GM21360 (cell line): Measurements from ENCODE around the gene LRRC63.
"Not testable (repeated sequence)": the region's sequence is repeated elsewhere in the genome, so short reads cannot be mapped to it uniquely, and the experiment has no call there.

Experiments
- ATAC-seq: cut with Tn5 transposase; IDR thresholded peaks from one replicate; pipeline ENCODE4 v1.9.1; 2021; ENCODE audit warnings: mild to moderate bottlenecking, moderate library complexity; ENCODE audit not compliant: unreplicated experiment

LRRC63 gene

GRCh38 chr13:46181377-46181839 lies 30.3 kb upstream of the LRRC63 start:
- no peak for ATAC-seq

DNA sequence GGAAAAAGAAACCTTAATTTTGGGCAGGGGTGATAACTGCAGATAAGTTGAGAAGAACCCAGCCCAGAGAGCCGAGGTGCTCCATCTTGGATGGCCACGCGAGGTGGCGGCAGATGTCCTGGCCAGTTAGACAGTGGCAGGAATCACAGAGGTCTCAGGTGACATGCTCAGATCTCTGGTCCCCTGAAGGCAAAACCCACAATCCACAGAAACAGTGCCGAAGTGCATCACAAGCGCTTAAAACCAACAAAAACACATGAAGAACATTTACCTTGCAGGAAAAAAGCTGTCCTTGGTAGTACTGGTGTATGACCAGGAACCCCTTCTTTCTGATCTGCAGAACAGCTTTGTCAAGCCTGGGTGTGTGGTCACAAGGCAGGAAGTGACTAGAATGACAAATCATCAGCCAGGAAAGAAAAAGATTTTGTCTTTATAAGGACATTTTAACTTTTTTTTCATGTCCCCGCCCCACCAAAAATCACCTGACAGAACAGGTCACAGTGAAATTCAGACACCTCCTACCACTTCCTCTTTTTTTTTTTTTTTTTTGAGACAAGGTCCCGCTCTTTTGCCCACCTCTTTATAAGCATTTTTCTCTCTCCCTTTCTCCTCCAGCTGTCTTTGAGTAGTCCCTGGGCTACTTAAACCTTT lies 29.8 kb upstream of the LRRC63 start, which contains the start of gene LCP1:
LCP1 (minus strand) TSS at position 338 of the 651 bp plus-strand sequence. CDS start 22,515 bp downstream, outside the sequence.
- ATAC-seq = peak; percentile 60

- ATAC-seq = peak; percentile 17
Observed at GRCh38 chr13:46182491-46182877, 29.2 kb upstream of the LRRC63 start.

DNA sequence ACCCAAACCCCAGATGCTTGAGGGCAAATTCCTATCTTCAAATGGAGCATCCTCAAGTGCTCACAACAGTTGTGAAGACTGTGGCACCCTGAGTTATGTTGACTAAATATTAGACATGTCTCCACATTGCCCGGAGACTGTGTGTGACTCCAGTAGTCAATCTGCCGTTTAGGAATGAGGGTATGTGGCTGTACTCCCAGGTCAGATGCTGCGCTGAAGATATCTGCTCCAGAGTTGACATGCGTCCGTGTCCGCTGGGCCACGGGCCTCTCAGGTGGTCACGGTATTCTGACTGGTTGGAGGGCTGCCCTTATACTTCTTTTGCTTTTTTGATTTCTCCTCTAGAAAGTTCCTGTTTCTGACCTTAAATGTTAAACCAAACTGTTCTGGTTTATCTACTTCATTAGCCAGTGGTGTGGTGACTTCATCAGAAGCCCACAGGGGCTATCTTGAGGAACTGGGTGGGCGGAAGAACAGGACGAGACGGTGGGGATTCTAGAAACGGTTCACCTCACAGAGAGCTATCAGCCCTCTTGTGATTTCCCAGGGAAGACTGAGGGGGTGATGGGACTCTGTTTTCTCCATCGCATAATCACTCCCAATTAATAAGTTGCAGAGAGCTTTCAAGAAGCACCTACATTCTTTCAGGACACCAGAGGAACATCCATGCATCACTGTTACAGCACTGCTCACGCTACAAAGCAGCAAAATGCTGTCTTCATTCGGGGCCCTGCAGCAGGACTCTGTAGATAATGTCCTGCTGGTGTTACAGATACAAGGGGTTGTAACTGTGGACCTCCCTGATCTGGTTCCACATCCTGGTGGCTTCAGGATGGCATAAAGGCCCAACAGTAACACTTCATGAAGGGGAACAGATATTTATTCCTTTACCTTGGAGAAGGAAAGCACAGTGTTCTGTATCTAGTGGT lies 28.4 kb upstream of the LRRC63 start:
- no peak for ATAC-seq

DNA sequence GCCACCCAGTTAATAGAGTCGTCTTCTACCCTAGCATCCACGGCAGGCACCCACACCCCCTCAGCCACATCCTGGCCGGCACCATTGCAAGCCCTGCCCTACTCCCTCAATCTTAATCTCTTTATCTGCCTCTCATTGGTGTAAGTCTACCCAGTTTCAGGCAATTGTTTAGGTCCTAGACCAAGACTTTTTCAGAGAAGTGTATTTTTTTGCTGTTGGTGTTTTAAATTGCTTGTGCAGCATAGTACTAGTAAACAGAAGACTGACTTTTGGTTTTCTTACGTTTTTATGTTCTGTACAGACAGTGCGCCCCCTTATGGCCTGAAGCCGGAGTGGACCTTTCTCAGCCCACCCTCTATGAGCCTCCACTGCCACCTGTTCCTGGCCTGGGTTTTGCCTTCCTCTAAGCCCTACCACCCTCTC lies 27.4 kb upstream of the LRRC63 start:
- ATAC-seq = peak; percentile 27

DNA sequence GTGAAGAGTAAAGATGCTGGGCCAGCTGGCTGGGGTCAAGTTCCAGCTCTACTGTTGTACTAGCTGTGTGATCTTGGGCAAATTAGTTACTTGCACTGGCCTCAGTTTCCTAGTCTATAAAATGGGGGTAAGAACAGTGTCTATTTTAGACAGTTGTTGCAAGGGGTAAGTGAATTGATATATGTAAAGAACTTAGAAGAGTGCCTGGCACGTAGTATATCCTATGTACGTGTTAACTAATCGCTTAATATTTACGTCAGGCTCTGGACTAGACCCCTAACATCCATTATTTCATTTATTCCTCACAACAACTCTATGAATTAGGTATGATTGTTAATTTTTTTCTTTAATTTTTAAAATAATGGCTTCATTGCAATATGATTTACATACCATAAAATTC lies 26.1 kb upstream of the LRRC63 start:
- no peak for ATAC-seq

GRCh38 chr13:46192412-46192811 lies 19.3 kb upstream of the LRRC63 start:
- no peak for ATAC-seq

DNA sequence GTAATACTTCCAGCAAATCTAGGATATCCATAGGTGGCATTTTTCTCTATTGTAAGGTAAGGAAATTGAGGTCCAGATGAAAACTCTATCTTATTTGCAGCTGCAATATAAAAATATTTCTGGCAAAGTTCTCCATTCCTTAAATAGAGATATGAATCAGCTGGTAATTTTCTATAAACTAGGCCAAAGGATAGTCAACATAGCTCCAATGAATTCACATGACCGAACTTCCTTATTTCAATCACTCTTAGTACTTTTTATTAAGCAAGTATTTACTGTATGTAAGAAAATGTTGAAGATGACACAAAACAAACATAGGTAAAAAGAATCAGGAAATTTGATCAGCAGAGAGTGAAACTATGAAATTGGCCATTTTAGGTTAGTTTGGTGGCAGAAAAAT lies 16.7 kb upstream of the LRRC63 start:
- ATAC-seq = no peak

GRCh38 chr13:46197299-46198048 lies 14.3 kb upstream of the LRRC63 start:
- no peak for ATAC-seq

DNA sequence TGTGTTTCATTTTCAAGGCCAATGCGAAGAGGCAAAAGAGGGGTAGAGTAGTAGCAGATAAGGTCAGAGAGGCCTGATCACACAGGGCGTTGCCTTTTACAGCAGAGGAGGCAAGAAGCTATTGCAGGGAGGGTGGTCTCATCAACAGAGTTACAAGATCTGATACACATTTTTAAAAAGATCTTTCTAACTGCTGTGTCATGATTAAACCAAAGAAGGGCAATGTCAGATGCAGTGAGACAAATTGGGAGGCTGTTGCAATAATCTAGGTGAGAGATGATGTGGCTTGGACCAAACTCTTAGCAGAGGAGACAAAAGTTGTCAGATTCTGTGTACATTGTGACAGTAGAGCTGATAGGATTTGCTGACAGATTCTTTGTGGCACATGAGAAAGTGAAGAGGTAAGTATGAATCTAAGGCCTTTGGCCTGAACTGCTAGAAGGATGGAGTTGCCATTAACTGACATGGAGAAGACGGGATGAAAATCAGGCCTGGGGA lies 13.0 kb upstream of the LRRC63 start:
- ATAC-seq = no peak

GRCh38 chr13:46202188-46202795 lies 9.4 kb upstream of the LRRC63 start:
- no peak for ATAC-seq

DNA sequence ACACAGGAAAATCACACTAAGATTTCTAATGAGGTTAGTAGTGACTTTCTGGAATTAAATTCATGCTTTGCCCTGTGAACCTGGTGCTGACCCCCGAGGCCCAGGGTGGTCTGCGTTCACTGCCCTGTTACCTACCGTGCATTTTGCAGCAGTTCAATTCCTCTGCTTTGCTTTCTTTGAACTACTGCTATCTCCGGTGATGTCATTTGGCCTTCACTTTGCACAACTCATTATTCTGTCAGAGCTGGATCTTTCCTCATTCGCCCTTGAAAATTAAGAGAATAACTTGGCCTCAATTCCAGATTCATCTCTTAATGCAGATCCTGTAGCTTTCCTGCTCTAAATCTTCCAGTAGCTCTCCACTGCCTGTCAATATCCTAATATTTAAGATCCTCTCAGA lies 8.8 kb upstream of the LRRC63 start:
- ATAC-seq = no peak

DNA sequence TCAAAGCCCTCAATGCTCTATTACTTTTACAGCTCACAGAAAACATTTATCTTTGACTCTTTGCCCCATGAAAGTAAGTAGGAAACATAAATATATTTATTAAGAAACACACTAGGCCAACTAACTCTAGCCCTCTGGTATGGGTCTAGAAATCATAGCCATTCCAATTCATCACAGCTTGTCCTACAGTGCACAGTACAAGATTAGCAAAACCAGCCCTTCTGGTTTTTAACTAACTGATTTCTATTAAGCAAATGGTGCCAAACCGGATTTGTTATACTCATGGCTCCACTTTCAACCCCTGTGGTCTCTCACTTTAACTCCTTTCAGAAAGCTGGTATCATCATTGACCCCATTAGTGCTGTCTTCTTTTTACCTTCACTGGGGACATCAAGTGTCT lies 5.6 kb upstream of the LRRC63 start:
- no peak for ATAC-seq

GRCh38 chr13:46207828-46208227 lies 3.9 kb upstream of the LRRC63 start:
- no peak for ATAC-seq

DNA sequence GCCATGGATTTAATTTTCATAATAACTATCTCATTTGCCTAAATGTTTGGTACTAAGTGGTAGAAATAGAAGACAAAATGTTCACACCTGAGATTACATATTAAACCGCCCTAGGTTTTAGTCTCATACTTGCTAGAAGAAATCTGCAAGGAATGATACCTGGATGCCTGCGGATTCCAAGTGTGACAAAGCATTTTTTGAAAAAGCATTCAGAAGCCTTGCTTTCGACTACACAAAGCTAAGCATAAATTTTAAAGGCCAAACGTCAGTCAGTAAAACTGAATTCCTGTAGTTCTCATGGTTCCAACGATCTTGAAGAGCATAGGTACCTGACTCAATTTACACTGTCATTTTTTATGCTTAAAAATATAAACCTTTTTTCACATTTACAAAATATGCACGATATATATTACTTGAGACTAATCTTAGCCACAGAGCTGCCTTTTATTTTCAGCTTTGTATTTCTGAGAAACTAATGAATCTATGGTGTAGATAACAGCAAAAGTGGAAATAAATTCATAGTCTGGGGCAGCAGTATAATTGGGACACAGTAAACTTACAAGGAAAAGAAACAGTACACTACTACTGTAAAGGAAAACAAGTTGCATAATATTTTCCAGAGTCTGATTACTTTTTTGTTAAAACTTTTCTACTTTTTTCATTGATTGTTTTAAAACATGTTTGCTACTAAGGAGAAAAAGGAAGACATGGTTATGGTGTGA lies 1.2 kb upstream of the LRRC63 start:
- no peak for ATAC-seq

GRCh38 chr13:46211116-46211482 lies 629 bp upstream of the LRRC63 start:
- no peak for ATAC-seq

GRCh38 chr13:46213242-46213641 lies 1.5 kb downstream of the LRRC63 start:
- ATAC-seq = no peak

GRCh38 chr13:46214741-46215140 lies 3.0 kb downstream of the LRRC63 start:
- not testable (repeated sequence) for ATAC-seq

DNA sequence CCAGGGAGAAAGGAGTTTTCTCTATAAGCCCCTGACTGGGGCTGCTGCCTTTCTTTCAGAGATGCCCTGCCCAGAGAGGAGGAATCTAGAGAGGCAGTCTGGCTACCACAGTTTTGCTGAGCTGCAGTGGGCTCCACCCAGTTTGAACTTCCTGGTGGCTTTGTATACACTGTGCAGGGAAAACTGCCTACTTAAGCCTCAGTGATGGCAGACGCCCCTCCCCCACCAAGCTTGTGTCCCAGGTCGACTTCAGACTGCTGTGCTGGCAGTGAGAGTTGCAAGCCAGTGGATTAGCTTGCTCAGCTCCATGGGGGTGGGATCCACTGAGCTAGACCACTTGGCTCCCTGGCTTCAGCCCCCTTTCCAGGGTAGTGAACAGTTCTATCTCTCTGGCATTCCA lies 8.5 kb downstream of the LRRC63 start:
- not testable (repeated sequence) for ATAC-seq

DNA sequence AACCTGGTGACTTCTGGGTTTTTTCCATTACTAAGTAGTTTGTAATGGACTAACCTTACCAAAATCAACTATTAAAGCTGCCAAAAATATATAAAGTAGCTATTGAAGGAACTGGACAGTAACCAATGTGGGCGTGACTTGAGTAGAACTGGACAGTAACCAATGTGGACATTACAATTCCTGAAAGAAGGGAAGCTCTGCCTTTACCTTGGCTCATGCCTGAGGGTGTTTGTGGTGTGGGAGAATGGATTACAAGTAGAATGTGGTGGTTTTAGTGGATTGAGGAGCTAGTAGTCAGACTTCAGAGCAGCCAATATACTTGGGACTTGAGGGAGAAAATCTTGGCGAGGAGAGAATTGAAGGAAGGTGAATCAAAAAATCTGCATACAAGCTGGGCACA lies 17.5 kb downstream of the LRRC63 start:
- no peak for ATAC-seq
